Caki2 (cell line): Measurements from ENCODE around the gene COL5A3. TPM values are rescaled to one million over a fixed set of nuclear protein-coding genes. Genes with fewer than 3 reads are reported as not detected.
"Not testable (repeated sequence)": the region's sequence is repeated elsewhere in the genome, so short reads cannot be mapped to it uniquely, and the experiment has no call there.

Experiments used
- DNase-seq: peaks from one replicate; pipeline ENCODE4 v3.0.0-alpha.2; 2015; ENCODE audit warnings: low read depth
- in situ Hi-C: cut with HindIII; loops from 2 replicates; pipeline ENCODE4 v1.10.0; 2016; ENCODE audit warnings: low sequenced_read_pairs, low pct_unique_long_range_greater_than_20kb, mixed read lengths
- total RNA-seq: library from RNA; depleted of rRNA; stranded (reverse); fragments of >200 nt; shearing (Covaris generic); gene quantifications from 2 replicates; pipeline ENCODE4 v1.2.3, GENCODE V29; 2014; ENCODE audit warnings: low replicate concordance; rRNA removed

COL5A3 gene
- total RNA-seq, result not detected in 2 replicates

GRCh38 chr19:10010247-10010691, at the start of gene COL5A3:
COL5A3 (minus strand) TSS chr19:10010504; CDS start chr19:10010385, 119 bp downstream.
- in situ Hi-C loops, result no loop called here

GRCh38 chr19:10052602-10053360, 42.5 kb upstream of the COL5A3 start:
- no peak for DNase-seq

More at GRCh38 chr19:10010247-10010691, at the start of gene COL5A3:
- DNase-seq, result no peak

GRCh38 chr19:10049626-10050025, 39.3 kb upstream of the COL5A3 start:
- no peak for DNase-seq
- in situ Hi-C loops, result no loop called here

More at GRCh38 chr19:10052602-10053360, 42.5 kb upstream of the COL5A3 start:
- in situ Hi-C loops, result no loop called here

GRCh38 chr19:10045371-10045770, 35.1 kb upstream of the COL5A3 start:
- no peak for DNase-seq
- in situ Hi-C loops, result no loop called here

GRCh38 chr19:10044390-10044789, 34.1 kb upstream of the COL5A3 start:
- in situ Hi-C loops, result no loop called here
- no peak for DNase-seq

- in situ Hi-C loops, result no loop called here
- DNase-seq, result no peak
These were observed 33.1 kb upstream of the COL5A3 start for GRCh38 chr19:10043286-10043927.

- in situ Hi-C loops, result no loop called here
- DNase-seq, result no peak
These were observed 27.5 kb upstream of the COL5A3 start for GRCh38 chr19:10037809-10038208.

- DNase-seq, result no peak
- in situ Hi-C loops, result no loop called here
These were observed 27.1 kb upstream of the COL5A3 start for GRCh38 chr19:10037367-10037766.

GRCh38 chr19:10036601-10037071, 26.3 kb upstream of the COL5A3 start:
- no peak for DNase-seq
- in situ Hi-C loops, result no loop called here

- DNase-seq, result no peak
- in situ Hi-C loops, result no loop called here
These were observed 23.3 kb upstream of the COL5A3 start for GRCh38 chr19:10033614-10034013.

- in situ Hi-C loops, result no loop called here
- peak; percentile 81 for DNase-seq
These were observed 17.1 kb upstream of the COL5A3 start for GRCh38 chr19:10027158-10027997.

GRCh38 chr19:10026744-10027143, 16.4 kb upstream of the COL5A3 start:
- no peak for DNase-seq
- in situ Hi-C loops, result no loop called here

GRCh38 chr19:10023096-10023495, 12.8 kb upstream of the COL5A3 start:
- DNase-seq, in situ Hi-C loops: not testable (repeated sequence)

GRCh38 chr19:10021863-10022262, 11.6 kb upstream of the COL5A3 start:
- in situ Hi-C loops, result no loop called here
- no peak for DNase-seq

GRCh38 chr19:10021446-10021845, 11.1 kb upstream of the COL5A3 start:
- in situ Hi-C loops, result no loop called here
- DNase-seq, result no peak

GRCh38 chr19:10020851-10021250, 10.5 kb upstream of the COL5A3 start:
- DNase-seq, result no peak
- in situ Hi-C loops, result no loop called here

- in situ Hi-C loops, result no loop called here
These were observed 8.9 kb upstream of the COL5A3 start for GRCh38 chr19:10019246-10019645.

GRCh38 chr19:10018786-10019185, 8.5 kb upstream of the COL5A3 start:
- DNase-seq, result no peak
- in situ Hi-C loops, result no loop called here

More at GRCh38 chr19:10019246-10019645, 8.9 kb upstream of the COL5A3 start:
- no peak for DNase-seq
